AG20443 (cell line): ENCODE results near the gene DNAJC5G.
"Not testable (repeated sequence)": the region's sequence is repeated elsewhere in the genome, so short reads cannot be mapped to it uniquely, and the experiment has no call there.

ENCODE experiments used
- DNase-seq: peaks from one replicate; pipeline ENCODE4 v3.0.0; 2012; ENCODE audit warnings: low spot score, mixed read lengths

Gene DNAJC5G

DNA sequence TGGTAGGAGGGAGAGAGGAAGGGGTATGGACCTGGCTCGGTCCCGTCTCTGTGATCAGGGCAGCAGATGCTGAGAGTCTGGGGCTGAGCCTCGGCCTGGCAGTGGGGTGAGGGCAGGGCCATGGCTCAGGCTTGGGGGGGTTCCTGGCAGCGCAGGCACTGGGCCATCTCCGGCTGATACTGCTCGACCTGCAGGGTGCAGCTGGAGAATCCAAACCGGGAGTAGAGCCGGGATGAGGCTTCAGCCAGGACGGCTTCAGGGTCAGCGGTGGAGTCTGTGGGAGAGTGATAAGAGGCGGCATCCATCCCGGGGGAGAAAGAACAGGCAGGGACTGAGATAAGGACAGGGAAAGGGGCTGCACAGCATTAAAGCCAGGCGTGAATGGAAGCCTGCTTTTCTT is 20.0 kb upstream of the DNAJC5G start:
- no peak for DNase-seq

DNA sequence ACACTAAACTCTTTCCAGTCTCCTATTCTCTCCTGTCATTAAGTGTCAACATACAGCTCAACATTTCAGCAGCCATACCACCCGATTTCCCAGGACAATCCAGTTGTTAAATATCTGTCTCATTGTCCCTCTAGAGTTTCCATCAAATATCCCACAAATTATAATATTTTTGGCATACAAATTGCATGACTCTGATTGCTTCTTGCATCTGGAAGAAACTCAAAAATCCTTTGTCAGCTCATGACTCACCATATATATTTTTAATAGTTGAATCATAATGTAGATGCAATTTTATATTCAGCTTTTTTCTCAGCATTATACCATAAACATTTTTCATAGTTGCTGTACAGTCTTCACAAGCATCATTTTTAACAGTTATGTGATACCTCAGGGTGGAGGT is 19.6 kb upstream of the DNAJC5G start:
- peak; percentile 59 for DNase-seq

DNA sequence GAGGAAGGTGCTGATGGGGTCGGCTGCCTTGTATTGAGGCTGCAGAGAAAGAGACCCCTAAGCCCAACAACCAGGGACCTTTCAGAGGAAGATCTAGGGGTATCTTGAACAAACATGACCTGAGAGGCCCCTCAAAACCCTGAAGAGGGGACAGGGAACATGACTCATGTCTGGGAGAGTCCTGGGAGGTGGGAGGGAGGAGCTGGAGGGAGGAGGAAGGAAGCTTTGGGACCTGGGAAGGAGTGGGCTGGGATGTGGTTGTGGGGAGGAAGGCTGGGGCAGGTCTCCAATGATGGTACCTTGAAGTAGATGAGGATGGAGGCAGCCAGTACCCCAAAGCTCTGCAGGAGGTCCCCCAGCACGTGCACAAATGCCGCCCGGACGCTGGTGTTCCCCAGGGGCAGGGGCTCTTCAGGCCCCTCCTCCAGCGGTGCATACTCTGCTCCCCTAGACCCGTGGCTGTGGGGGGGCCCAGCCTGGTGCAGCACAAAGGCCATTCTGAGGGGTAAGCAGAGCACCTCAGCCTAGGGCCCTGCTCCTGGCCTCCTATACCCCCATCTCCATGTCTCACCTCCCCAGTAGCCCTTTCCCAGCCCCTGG is 18.3 kb upstream of the DNAJC5G start:
- no peak for DNase-seq

DNA sequence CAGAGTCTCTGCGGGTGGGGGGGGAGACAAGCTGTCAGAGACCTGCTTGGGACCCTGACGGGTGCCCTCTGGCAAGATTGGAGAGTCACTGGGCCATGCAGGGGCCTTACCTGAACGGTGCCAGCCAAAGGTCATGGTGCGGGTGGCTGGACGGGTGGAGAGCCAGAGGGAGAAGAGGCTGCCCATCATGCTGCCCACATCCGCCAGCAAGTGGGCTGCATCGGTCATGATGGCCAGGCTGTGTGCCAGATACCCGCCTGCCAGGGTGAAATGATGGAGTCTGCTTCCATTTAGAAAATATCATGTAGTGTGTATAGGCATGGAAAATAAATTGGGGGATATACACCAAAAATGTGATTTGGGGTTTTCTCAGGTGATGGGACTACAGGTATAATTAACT is 17.2 kb upstream of the DNAJC5G start:
- no peak for DNase-seq

DNA sequence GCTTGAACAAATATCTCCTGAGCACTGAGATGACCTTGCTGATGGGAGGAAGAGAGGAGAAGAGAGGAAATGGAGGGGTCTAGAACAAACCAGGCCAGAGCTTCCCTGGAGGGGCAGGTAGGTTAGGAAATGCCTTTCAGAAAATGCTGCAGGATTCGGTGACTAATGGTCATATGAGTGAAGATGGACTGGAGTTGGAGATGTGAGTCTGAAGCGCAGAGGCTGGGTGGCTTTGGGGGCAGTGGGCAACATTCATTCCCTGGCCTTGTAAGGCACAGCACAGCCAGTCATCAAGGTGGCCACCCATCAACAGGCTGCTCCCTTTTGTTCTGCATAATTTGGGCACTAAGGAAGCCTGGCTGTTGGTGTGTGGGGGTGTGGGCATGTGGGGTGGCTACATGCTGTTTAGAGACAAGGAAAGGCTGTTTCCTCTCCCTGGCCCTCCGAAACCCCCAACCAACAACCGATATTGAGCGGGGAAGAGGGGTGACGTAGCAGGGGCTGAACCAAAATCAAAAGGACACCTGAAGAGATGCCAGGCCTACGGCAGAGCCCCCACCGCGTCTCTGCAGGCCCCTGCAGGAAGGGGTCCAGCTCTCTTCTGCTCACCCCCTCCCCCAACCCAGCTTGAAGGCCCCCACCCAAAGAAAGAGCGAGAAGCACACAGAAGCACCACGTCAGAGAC is 13.8 kb upstream of the DNAJC5G start:
- no peak for DNase-seq

DNA sequence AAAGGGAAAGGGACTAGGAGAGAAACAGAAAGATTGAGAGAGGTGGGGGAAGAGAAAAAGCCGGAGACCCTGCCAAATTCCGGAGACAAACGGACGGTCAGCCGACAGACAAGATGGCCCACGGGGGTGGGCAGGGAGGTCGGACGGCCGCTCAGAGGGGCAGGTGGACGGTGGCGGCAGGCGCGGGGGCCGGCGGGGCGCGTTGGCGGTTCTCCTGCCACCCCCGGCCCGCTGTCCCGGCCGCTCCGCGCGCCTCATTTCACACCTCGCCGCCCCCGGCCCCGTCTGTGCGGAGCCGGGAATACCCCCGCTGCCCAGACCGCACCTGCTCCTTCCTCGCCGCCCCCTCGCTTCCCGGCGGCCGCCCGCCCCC is 13.3 kb upstream of the DNAJC5G start:
- DNase-seq = no peak

DNA sequence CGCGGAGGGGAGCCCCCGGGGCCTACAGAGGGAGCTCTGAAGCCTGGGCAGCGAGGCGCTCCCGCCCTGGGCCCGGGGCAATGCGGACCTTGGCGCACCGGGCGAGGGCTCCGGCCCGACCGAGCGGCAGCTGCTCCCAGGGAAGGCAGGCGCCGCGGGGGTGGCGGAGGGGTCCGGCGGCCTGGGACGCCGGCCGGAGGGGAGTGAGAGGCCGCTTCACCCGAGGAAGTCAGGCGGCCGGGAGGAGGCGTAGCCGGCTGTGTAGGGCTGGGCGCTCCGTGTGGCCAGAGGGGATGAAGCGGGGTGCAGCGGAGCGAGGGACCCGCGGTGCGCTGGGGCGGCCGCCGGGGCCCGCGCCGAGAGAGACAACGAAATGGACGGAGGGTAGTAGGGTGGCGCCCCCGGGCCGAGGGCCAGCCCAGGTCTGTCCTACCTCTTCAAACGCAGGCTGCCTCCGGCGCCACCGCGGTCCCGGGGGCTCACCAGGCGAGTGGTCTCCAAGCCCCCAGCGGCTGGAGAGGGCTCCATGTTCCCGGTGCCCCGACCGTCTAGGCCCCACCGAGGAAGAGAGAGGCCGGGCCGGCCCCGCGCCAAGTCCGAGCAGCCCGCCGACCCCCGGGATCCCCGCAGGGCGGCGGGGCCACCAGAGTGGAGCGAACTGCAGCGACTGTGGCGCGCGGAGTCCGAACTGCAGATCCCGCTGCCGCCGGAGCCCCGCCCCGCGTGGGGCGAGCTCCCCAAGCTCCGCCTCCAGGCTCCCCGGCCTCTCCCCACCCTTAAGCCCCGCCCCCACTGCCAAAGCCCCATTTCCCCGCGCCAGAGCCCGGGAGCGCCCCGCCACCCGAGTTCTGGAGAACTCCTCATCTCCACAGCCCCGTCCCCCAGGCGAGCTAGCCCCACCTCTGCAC is 12.6 kb upstream of the DNAJC5G start, which contains the start of gene SLC30A3:
Gene SLC30A3, minus strand, starts transcription at position 669 of the 908 bp plus-strand sequence. Its CDS starts 141 bp downstream, at position 528.
- DNase-seq = peak; percentile 92

DNA sequence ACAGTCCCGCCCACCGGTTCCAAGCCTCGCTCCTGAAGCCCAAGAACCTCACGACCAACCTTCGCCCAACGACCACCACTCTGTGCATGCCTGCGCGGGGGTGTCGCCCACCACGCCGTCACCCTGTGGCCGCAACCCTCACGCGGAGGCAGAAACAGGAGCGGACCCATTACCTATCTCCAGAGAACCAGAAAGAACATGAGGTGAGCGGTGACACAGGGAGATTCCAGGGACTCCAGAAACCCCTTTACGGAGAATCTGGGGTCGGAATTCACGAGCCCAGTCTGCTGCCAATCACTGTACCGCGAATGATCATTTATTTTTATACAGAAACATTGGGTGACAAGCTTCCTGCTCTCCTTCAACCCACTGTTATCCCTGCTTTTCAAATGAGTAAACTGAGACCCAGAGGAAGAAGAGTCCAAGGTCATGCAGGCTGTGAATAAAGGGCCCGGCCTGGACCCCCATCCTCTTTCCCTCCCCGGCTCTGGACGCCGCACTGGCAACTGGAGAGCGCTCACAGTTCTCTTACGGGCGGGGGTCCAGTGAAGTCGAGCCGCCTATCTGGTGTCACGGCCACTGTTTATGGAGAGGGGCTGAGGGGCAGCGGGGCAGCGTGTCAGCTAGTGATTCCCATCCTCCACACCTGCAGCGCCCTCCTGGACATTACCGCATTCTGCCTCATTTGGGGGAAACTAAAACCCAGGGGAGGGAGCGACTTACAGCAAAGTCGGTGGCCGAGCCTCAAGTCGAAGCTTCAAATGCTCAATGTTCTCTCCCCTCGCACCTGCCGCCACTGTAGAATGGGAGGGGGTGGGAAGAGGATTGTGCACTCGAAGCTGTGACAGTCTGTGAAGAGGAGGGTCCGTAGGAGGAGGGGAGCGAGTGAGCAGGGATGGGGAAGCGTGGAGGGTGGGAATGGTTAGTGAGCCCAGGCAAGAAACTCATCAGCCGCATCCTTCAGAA is 11.7 kb upstream of the DNAJC5G start:
- DNase-seq = no peak

DNA sequence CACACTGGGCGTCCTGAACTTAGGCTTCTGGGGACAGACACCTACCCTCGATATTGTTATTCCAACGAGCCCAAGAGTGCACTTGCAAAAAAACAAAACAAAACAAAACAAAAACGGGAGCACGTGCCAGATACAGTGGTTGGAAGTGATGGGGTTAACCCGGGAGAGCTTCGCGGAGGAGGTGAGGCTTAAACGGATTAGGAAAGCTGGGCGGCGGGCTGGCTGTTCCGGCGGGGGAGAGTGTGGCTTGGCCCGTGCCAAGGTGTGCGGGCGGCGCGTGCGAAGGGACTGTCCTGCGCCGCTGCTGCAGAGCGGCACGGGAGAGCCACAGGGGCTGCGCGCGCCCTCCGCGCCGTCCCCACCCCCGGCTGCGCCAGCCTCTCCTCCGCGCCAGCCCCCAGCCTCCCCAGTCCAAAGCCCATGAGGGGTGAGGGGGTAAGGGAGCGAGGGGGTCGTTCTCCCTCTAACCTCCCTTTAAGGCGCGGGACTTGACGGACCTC is 10.9 kb upstream of the DNAJC5G start:
- no peak for DNase-seq

DNA sequence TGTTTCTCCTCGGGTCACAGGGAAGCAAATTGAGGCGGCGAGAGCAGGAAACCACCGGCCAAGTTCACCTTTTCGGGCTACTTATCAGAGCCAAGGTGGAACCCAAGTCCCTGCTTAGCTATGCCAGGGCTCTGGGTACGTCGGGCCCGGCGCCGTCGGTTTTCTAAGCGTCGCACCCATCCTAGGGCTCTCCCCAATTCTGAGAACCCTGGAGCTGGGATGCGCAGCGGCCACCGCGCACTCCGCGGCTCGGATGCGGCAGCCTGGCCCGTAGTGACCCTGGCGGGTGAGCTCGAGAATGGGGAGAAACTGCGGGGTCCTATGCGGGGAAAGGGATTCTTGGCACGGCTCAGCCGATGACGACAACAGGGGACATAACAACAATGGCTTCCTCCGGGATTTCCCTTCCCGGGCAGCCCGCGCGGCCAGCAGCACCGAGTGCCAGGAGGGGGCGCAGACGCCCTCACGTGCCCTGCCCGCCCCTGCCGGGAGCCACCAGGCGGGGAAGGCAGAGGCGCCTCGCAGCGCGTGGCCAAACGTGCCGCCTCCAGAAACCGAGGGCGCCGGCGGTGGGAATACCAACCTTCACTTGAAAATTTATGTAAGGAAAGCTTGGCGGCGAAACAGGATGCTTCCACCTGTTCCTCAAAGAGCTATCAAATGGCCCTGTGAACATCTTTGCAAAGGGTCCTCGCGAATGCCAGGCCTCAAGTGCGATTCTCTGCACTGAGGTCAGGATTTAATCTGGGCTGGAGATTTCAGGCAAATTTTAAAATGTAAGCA is 10.3 kb upstream of the DNAJC5G start:
- DNase-seq = peak; percentile 75

DNA sequence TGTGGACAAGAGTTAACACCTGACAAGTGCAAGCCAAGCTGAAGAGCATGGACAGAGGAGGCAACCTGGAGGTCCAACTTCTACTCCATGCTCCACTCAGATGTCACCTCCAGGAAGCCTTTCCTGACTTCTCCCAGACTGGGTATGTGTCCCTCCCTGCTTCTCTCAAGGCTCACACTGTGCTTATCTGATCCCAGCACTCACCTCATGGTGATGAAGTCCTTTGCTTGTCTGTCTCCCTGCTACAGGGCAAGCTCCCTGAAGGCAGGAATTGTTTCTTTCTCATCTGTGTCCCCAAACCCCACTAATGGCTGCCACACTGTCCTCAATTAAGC is 9.7 kb upstream of the DNAJC5G start:
- no peak for DNase-seq

DNA sequence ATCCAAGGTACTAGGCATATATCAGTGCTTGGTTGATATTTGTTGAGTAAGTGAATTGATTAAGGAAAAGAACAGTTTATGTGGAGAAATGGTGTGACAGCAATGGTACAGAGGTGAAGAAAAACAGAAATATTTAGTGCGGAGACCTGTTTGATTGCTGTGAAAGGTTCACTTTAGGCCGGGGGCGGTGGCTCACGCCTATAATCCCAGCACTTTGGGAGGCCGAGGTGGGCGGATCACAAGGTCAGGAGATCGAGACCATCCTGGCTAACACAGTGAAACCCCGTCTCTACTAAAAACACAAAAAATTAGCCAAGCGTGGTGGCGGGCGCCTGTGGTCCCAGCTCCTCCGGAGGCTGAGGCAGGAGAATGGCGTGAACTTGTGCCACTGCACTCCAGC is 6.9 kb upstream of the DNAJC5G start:
- DNase-seq = not testable (repeated sequence)

DNA sequence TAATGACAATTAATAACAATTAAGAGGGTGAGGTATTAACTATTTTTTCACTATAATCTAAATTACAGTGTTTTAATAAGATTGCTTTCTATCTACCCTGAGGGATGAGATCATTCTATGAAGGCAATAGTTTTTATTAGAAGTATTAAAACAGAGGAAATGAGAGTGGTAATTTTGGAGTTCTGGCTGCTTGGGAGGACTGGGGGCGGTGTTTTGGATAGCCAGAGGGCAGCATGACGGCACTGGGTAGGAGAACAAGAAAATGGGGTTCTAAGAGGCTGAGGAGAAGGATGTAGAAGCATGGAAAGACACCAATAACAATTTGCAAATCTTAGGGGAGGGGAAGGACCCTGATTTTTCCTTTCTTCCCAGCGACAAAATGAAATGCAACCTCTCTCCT is 5.1 kb upstream of the DNAJC5G start:
- no peak for DNase-seq

DNA sequence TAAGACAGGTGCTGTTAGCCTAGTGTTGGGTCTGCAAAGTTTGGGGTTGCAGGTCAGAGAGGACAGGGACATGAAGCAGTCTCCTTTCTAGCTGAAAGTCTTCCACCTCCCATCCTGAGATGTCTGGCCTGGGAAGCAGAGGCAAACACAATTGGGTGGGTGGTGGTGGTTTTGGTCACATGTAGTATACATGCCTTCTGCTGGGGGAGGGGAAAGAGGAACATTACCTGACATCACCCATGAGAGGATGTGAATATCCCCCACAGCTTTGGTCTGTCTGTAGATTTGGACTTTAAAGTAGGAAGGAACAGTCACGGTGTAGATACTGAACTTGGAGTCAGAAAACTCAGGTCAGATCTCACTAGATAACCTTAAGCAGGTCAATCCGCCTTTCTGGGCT is 4.6 kb upstream of the DNAJC5G start:
- no peak for DNase-seq

DNA sequence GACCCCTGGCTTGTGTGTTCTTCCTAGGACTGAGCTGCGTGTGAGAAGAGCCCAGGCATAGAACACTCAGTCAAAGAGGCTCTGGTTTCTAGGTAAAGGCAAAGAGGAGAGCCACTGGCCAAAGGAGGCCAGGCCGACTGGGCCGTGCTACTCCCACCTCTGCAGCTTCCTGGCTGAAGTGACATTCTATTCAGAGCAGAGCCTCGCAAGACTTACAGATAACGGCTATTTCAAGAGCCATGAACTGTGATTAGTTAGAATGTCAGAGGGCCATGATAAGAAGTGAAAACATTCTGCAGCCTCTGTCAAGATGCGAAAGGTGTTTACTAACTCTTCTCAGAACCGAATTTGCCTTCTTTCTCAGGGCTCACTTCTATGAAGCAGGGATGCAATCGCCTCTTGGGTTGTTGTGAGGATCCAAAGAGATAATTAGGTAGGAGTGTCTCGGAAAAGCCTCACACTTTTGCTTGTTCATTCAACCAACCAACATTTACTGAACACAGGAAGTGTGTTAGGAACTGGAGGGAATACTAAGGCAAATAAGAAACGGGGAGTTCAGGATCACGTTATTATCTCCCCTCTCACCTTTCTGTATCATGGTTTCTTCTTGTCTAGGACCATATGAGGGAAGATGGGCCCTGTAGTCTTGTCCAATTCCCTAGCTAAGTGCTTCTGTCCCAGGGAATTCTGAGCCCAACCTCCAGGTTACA is 3.4 kb upstream of the DNAJC5G start:
- DNase-seq = no peak

DNA sequence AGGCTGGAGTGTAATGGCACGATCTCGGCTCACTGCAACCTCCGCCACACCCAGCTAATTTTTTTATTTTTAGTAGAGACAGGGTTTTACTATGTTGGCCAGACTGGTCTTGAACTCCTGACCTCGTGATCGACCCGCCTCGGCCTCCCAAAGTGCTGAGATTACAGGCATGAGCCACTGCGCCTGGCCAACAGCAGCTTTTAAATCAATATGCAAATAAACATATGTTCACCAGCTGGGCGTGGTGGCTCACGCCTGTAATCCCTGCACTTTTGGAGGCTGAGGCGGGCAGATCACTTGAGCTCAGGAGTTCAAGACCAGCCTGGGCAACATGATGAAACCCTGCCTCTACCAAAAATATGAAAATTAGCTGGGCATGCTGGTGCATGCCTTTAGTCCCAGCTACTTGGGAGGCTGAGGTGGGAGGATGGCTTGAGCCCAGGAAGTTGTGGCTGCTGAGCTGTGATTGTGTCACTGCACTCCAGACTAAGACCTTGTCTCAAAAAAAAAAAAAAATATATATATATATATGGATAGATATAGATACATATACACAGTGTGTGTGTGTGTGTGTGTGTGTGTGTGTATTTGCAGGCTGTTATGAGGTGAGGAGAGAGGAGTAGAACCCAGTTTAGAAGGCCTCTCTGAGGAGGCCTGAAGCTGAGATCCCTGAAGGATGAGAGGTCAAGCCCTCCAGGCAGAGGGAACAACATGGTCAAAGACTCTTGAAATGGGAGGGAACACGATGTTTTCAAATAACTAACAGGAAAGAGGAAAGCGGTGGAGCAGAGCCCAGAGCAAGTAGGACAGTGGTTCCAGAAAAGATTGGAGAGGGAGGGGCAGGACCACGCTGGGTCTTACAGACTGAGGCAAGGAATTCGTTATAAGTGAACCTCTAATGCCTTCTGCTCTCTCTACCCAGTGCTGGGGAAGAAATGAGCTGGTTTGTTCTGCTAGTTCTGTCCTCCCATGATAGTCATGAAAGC is 2.4 kb upstream of the DNAJC5G start:
- not testable (repeated sequence) for DNase-seq

DNA sequence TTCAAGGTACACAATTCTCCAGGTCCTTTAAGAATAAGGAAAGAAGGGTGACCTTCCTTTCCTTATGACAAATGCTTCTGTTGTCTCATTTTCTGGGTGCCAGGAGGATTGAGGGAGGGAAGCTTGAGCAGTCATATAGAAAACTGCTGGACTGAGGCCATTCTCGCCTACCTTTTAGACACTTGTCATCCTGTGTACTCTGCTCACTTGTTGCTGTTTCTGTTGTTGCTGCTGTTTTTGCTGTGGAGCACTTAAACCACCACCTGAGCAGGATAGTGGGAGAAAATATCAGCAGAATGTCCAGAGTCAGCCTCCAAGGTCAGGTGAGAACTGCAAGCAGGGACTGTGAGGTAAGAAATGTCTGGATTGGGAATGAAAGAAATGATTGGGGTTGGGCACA is 2.8 kb downstream of the DNAJC5G start:
- no peak for DNase-seq

DNA sequence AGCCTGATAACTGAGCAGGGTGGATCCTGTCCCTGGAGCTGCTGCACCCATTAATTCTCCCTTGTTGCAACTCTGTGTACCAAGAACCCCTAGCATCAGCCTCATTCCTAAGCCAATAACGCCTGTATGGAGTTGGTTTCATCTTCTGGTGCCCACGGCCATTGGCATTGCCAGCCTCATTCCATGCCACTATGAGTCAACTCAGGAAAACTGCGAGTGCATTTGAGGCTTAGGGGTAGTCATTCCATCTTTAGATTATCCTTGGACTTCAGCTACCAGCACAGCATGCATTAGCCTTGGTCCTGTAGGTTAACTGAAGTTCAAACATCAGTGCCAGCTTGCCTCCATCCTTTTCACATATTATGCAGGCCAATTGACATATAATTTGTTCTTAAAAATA is 5.6 kb downstream of the DNAJC5G start:
- no peak for DNase-seq

DNA sequence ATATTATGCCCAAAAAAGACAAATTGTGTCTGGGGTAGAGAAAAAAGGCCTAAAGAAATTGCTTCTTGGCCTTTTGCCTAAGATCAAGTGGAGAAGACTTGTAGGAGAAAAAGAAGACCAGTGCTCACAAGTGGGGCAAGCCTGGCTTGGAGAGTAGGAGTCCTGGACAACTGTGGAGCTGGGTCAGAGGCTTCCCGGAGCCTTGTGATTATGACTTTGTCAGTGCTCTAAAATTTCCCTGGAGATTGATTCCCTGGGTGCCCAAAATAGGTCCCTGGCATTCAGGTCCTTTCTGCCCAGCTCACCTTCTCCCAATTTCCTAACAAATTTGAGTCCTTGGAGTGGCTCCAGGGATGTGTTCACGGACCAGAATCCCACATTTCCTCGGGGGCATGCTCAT is 6.2 kb downstream of the DNAJC5G start:
- no peak for DNase-seq
